Stimulated activated CD8-positive, alpha-beta memory T cell treated with anti-CD3 and anti-CD28 coated beads, Interleukin-4, amount 100 ng/mL, for 24 hours (primary cell): ENCODE measurements around the gene CANT1.

Experiments used
- DNase-seq: peaks from one replicate; pipeline ENCODE4 v3.0.0-alpha.2; 2020; ENCODE audit warnings: low read depth

CANT1 gene

DNA sequence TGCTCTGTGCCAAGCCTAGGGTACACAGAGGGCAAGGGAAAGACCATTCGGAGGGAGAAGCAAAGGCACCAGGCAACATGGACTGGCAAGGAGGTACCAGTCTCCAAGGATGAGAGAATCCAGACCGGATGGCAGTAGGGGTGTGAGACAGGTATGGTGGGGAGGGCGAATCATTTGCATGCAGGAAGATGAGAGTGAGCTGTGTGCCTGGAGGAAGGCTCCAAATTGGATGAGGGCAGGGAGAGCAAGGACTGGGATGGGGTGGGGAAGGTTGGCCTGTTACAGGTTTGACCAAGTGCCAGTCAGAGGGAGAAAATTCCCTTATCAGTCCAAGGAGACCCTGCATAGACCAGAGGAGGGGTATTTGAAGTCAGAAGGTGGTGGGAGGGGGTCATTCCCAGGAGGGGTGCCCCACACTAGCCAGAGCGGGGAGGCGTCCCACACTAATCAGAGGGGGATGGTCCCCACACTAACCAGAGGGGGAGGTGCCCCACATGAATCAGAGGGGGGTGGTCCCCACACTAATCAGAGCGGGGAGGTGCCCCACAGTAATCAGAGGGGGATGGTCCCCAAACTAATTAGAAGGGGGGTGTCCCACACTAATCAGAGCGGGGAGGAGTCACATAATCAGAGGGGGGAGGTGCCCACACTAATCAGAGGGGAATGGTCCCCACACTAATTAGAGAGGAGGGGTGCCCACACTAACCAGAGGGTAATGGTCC lies 737 bp downstream of the CANT1 start:
- no peak for DNase-seq

DNA sequence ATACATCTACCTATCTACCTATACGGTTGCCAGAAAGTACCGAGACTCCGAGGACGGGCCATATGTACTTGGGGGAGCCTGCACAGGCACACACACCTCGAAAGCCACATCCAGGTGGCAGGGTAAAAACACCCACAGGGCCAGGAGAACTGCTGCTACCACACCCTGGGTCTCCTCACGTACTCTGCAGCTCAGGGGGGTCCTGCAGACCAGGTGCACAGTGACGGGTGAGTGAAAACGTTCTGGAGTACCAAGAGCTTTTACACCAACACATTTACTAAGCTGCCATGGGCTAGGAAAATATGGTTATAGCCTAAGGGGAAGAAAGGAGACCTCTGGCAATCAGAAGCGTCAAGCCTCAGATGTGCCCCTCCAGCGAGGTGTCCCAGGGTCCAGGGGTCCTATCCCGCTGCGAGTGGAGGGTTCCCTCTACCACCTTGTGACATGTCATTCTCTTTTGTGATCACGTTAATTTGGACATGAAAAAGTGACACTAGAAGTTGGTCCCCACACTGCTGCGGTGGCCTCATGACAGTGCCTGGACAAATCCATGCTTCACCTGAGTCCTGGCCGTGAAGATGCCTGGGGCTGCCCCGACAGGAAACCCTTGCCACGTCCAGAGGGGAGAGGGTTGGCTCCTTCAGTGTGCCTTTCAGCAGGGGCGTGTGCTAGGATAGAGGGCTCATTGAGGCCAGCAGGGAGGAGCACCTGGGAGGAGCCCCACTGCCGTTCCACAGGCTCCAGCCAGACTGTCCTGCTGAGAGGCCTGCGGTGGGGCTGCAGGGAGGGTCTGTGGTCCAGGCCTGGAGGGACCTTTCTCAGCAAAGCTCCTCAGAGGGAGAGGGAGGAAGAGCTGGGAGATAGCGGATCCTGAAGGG lies 1.8 kb downstream of the CANT1 start:
- DNase-seq: no peak

DNA sequence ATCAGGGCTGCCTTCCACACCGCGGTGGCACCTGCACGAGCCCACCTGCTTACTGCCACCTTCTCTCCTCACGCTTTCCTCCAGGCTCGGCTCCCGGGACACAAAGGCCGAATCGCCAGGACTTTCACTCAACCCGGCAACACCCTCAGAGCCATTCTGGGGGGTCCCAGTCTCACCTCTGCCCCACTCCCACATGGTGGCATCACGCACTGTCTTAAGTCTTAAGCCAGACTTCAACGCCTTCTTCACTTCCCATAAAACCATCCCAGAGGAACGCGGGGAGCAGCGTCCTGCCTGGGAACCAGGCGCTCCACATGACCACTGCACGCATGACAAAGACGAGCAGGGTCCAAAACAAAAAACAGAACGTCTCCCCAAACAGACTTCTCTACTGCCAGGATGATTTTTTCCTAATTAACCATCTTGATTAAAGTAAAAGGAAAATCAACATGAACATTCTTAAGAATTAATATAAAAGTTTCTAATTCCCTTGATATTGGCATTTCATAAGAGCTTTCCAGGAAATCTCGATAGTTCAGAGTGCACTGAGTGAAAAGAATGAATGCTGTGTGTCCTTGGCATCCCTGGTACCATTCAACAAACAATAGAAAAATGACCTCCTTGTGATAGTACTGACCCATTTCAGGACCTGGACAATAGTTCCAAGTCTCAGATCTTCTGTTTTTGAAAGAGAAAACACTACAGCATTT lies 2.6 kb downstream of the CANT1 start:
- DNase-seq: no peak

GRCh38 chr17:79006046-79006445 lies 3.5 kb downstream of the CANT1 start:
- no peak for DNase-seq

GRCh38 chr17:79005063-79005861 lies 4.3 kb downstream of the CANT1 start:
- no peak for DNase-seq

DNA sequence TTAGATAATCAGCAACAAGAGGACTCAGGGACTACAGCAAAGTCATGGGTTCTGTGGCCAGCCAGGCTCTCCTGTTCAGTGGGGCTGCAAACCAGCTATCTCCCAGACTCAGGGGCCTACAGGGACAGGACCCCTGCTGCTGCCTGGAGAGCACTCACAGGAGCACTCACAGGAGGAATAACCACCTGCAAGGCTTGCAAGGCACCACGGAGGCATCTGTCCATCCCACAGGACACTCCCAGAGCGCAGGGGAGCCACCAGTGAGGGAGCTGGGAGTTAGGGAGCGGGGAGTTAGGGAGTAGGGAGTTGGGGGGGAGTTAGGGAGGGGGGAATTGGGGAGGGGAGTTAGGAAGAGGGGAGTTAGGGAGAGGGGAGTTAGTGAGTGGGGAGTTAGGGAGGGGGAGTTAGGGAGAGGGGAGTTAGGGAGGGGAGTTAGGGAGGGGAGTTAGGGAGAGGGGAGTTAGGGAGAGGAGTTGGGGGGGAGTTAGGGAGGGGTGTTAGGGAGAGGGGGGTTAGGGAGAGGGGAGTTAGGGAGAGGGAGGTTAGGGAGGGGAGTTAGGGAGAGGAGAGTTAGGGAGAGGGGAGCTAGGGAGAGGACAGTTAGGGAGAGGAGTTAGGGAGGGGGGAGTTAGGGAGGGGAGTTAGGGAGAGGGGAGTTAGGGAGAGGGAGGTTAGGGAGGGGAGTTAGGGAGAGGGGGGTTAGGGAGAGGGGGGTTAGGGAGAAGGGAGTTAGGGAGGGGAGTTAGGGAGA lies 5.7 kb downstream of the CANT1 start:
- no peak for DNase-seq

- DNase-seq: no peak
Observed at GRCh38 chr17:79002796-79003593, 6.6 kb downstream of the CANT1 start.

GRCh38 chr17:79002291-79002690 lies 7.3 kb downstream of the CANT1 start:
- DNase-seq: no peak

GRCh38 chr17:79001190-79002020 lies 8.2 kb downstream of the CANT1 start:
- no peak for DNase-seq

DNA sequence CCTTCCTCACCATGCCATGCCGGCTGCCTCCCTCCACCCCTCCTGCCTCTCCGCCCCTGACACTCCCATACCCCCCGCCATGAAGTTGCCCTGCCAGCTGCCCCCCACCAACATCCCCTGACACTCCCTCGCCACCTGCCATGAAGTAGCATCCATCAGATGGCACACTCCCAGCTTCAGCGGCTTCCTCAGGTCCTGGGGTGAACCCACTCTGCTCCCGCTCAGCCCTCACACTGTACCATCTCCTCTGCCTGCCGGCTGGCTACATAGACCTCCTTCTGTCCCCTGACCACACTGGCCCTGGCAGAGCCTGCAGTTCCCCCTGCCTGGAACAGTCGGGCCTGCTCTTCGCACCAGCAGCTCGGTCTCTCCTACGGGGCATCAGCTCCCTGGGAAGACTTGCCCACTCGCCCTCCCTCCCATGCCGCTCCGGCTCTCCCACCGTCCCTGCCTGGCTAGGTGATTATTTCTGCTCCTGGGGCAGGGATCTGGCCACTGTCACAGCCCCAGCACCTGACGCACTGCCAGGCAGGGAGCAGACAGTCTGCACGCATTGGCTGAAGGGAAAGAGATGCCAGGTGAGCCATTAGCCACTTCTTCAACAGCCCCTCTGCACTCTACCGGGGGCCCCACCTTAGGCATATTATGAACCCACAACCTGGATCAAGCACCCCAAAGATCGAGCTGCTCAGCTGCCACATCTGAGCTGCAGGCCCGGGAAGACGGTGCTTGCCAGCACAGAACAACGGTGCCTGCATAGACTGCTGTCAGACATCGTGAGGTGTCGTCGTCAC lies 9.0 kb downstream of the CANT1 start:
- DNase-seq: no peak

DNA sequence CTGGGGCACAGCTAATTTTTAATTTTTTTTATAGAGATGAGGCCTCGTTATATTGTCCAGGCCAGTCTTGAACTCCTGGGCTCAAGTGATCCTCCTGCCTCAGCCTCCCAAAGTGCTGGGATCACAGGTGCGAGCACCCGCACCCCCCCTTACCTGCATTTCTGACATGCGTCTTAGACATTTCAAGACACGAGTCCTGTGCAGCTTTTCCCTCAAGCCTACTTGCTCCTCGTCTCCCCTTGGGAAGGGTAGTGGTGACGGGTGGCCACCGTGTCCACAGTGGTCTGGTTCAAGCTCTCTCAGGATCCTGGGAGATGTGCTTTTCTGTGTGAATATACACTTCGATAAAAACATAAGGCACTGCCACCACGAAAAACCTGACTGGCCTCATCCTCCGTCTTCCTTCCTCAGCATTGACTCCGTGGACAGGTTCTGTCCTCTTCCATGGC lies 9.6 kb downstream of the CANT1 start:
- no peak for DNase-seq

- no peak for DNase-seq
Observed at GRCh38 chr17:78999056-78999768, 10.4 kb downstream of the CANT1 start.

DNA sequence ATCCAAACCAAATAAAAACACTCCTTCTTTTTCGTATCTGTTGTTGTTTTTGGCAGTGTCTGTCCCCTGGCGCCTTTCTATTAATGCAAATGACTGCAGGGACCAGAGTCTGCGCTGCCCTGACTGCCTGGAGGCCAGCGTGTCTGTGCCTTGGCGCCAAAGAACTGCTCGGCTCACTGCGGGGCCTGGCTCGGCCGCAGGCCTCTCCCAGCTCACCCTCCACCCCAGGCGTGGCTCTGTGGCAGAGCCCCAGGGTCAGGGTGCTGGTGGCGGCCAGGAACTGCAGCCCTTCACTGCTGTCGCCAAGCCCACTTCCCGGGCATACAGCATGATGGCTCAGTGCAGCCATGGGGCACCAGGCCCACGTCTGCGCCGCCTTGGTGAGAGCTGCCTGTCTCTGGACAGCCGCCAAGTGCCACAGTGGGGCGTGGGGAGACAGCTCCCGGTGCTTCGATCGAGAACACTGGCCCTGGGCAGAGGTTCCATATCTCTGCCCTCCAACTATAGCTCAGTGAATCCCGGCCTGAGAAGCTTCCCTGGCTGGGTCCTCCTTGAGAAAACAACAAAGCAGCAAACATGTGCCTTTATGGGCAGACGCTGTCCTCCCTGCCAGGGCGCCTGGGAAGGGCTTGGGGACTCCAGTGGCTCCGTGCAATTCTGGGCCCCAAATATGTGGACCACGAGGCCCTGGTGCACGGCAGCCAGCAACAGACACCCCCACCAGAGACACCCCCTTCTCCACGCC lies 11.1 kb downstream of the CANT1 start:
- no peak for DNase-seq

- DNase-seq: no peak
Observed at GRCh38 chr17:78997881-78998280, 11.7 kb downstream of the CANT1 start.

DNA sequence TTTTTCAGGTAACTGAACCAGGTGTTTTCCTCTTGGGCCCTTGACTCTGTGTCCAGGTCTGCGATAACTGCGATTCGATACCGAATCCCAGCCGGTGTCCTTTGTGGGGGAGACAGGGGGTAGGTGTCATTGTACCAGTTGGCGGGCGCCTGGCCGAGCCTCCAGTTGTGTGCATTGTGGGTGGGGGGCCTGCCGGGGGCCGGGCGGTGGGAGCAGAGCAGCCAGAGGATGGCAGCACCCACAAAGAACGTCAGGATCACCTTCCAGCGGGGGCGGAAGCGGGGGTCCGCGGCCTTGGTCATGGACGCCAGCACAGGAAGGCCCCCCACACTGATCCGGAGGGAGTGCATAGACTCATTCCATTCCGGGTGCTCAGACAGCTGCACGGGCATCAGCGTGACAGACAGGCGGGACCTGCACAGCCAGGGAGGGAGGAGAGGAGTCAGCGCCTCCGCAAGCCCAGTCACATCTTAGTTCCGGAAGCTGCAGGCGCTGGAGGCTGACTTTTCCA lies 12.3 kb downstream of the CANT1 start:
- DNase-seq: no peak

GRCh38 chr17:78996781-78997201 lies 12.8 kb downstream of the CANT1 start:
- no peak for DNase-seq
